WTC11 (cell line): Measurements from ENCODE around the gene PRKAR1B. TPM values are rescaled to one million over a fixed set of nuclear protein-coding genes. Genes with fewer than 3 reads are reported as not detected.
A peak's percentile ranks its signal among the peaks of the same experiment; 100 is the strongest.

Experiments used
- ATAC-seq: fragments of 200-7000 bp; cut with Tn5 transposase; 2 replicates; pipeline ENCODE4 v1.10.0; 2021; ENCODE audit warnings: mild to moderate bottlenecking, moderate library complexity
- CTCF ChIA-PET: fragments of 300-600 bp; sonication (Branson Sonifier 250); formaldehyde crosslinking; loops from one replicate; lab custom pipeline; 2021; ENCODE audit warnings: antibody characterized with exemption; lab: Charles Lee
- POLR2A ChIA-PET: fragments of 350-600 bp; sonication (Branson Sonifier 250); formaldehyde crosslinking; loops from one replicate; lab custom pipeline; 2021; ENCODE audit warnings: antibody characterized with exemption; lab: Charles Lee
- DNase-seq: peaks from one replicate; pipeline ENCODE4 v3.0.0; 2021; ENCODE audit warnings: low spot score
- H3K27ac Mint-ChIP-seq: 2 replicates; pipeline ENCODE4 v1.8.0; 2021; ENCODE audit warnings: mixed read lengths
- H3K27me3 Mint-ChIP-seq: 2 replicates; pipeline ENCODE4 v1.8.0; 2021; ENCODE audit warnings: low read depth, mild to moderate bottlenecking, moderate library complexity, mixed read lengths
- H3K36me3 Mint-ChIP-seq: 2 replicates; pipeline ENCODE4 v1.8.0; 2021; ENCODE audit warnings: mixed read lengths
- H3K4me1 Mint-ChIP-seq: 2 replicates; pipeline ENCODE4 v1.8.0; 2022; ENCODE audit warnings: mixed read lengths
- H3K4me3 Mint-ChIP-seq: 2 replicates; pipeline ENCODE4 v1.8.0; 2021; ENCODE audit warnings: mild to moderate bottlenecking, moderate library complexity, mixed read lengths
- H3K9me3 Mint-ChIP-seq: 2 replicates; pipeline ENCODE4 v1.8.0; 2021; ENCODE audit warnings: mixed read lengths
- ATF3 ChIP-seq: sonication (generic); formaldehyde crosslinking; conservative IDR thresholded peaks from 2 replicates; pipeline ENCODE4 v1.8.1; 2022; ENCODE audit warnings: mild to moderate bottlenecking, missing genetic modification reagents
- IRF1 ChIP-seq: sonication (generic); formaldehyde crosslinking; IDR thresholded peaks from 2 replicates; pipeline ENCODE4 v1.8.0; 2023; ENCODE audit warnings: missing genetic modification reagents
- JAZF1 ChIP-seq: fragments of 250-450 bp; sonication (Bioruptor Pico); IDR thresholded peaks from 2 replicates; pipeline ENCODE4 v1.9.0; 2021; ENCODE audit warnings: moderate library complexity, mild to moderate bottlenecking, inconsistent platforms
- PREB ChIP-seq: sonication (generic); formaldehyde crosslinking; IDR thresholded peaks from 2 replicates; pipeline ENCODE4 v1.8.1; 2022; ENCODE audit warnings: mild to moderate bottlenecking, missing genetic modification reagents, moderate library complexity, borderline replicate concordance
- SOX15 ChIP-seq: fragments of 250-450 bp; sonication (Bioruptor Pico); IDR thresholded peaks from 2 replicates; pipeline ENCODE4 v1.9.0; 2021; ENCODE audit warnings: mild to moderate bottlenecking
- TCF7 ChIP-seq: sonication (generic); formaldehyde crosslinking; IDR thresholded peaks from 2 replicates; pipeline ENCODE4 v1.8.0; 2022; ENCODE audit warnings: mild to moderate bottlenecking, low read depth, missing genetic modification reagents, moderate library complexity
- ZNF121 ChIP-seq: sonication (generic); formaldehyde crosslinking; IDR thresholded peaks from 2 replicates; pipeline ENCODE4 v1.8.0; 2023; ENCODE audit warnings: missing genetic modification reagents
- ZNF219 ChIP-seq: sonication (generic); formaldehyde crosslinking; IDR thresholded peaks from 2 replicates; pipeline ENCODE4 v1.8.0; 2023; ENCODE audit warnings: missing genetic modification reagents, mild to moderate bottlenecking, borderline replicate concordance
- ZNF281 ChIP-seq: sonication (generic); formaldehyde crosslinking; IDR thresholded peaks from 2 replicates; pipeline ENCODE4 v1.8.0; 2023; ENCODE audit warnings: mild to moderate bottlenecking, missing genetic modification reagents
- ZNF425 ChIP-seq: fragments of 250-450 bp; sonication (Bioruptor Pico); conservative IDR thresholded peaks from 2 replicates; pipeline ENCODE4 v1.9.0; 2021; ENCODE audit warnings: mild to moderate bottlenecking
- total RNA-seq: library from RNA; stranded (reverse); gene quantifications from 3 replicates; pipeline ENCODE4 v1.2.3, GENCODE V29; 2021

PRKAR1B gene
- total RNA-seq, 1 experiment from 2014 or later, result 43.6 TPM

GRCh38 chr7:578386-578785 is 148.7 kb downstream of the PRKAR1B start:
- ChIA-PET CTCF (no interaction called here), POLR2A (no interaction called here)
- ATAC-seq (no peak), DNase-seq (no peak)
- no peaks in the 10 kb centered on the region for H3K27me3 Mint-ChIP-seq
- TF ChIP-seq ZNF281 (CRISPR knock-in tag) (no peak), ATF3 (CRISPR knock-in tag) (no peak), PREB (CRISPR knock-in tag) (no peak), ZNF219 (CRISPR knock-in tag) (no peak), SOX15 (CRISPR knock-in tag) (no peak), ZNF425 (CRISPR knock-in tag) (no peak)
- peaks cover 4% of the 10 kb centered on the region for H3K4me1 Mint-ChIP-seq
- H3K4me3 Mint-ChIP-seq, result no peak overlapping the region
- H3K36me3 Mint-ChIP-seq, result peaks cover 36% of the 10 kb centered on the region
- H3K9me3 Mint-ChIP-seq, result peaks cover 8% of the 10 kb centered on the region
- H3K27ac Mint-ChIP-seq, result no peak overlapping the region

GRCh38 chr7:577741-578370 is 149.2 kb downstream of the PRKAR1B start:
- H3K27ac Mint-ChIP-seq, result no peak overlapping the region
- ChIA-PET CTCF (no interaction called here), POLR2A (no interaction called here)
- H3K27me3 Mint-ChIP-seq, result no peaks in the 10 kb centered on the region
- peaks cover 10% of the 10 kb centered on the region for H3K4me1 Mint-ChIP-seq
- peaks cover 33% of the 10 kb centered on the region for H3K36me3 Mint-ChIP-seq
- TF ChIP-seq ZNF121 (CRISPR knock-in tag), result 0 out of 2 replicates have a peak, but pooled peaks have one; percentile 51
- no peak for TF ChIP-seq TCF7 (CRISPR knock-in tag)
- DNase-seq (peak; percentile 43), ATAC-seq (peak; percentile 23; the same call in 1 of the 2 replicates)
- peaks cover 7% of the 10 kb centered on the region for H3K9me3 Mint-ChIP-seq
- H3K4me3 Mint-ChIP-seq, result no peak overlapping the region

- Mint-ChIP-seq H3K4me3 (no peak overlapping the region), H3K27ac (no peak overlapping the region)
- CTCF ChIA-PET, result no interaction called here
These were observed 149.8 kb downstream of the PRKAR1B start for GRCh38 chr7:577278-577665.

More at GRCh38 chr7:577278-577665, 149.8 kb downstream of the PRKAR1B start:
- Mint-ChIP-seq H3K4me1 (peaks cover 14% of the 10 kb centered on the region), H3K9me3 (peaks cover 7% of the 10 kb centered on the region), H3K27me3 (no peaks in the 10 kb centered on the region), H3K36me3 (peaks cover 33% of the 10 kb centered on the region)
- ATAC-seq, result no peak
- no peak for DNase-seq
- POLR2A ChIA-PET, result no interaction called here
- no peak for TF ChIP-seq IRF1
- TF ChIP-seq JAZF1 (CRISPR knock-in tag), result no peak
- no peak for TF ChIP-seq ZNF121 (CRISPR knock-in tag)
